GM23248 (cell line): ENCODE measurements around the gene CRYBG2. TPM values are rescaled to one million over a fixed set of nuclear protein-coding genes. Genes with fewer than 3 reads are reported as not detected.
A peak's percentile ranks its signal among the peaks of the same experiment; 100 is the strongest.

ENCODE experiments used
- DNase-seq: peaks from one replicate; pipeline ENCODE4 v3.0.0-alpha.2; 2015
- H2AFZ ChIP-seq: fragments of 200-600 bp; sonication (generic); 2 replicates; pipeline ENCODE4 v1.6.1; 2016; ENCODE audit warnings: antibody characterized with exemption
- H3F3A ChIP-seq: fragments of 200-600 bp; sonication (generic); 2 replicates; pipeline ENCODE4 v1.6.1; 2016; ENCODE audit warnings: mild to moderate bottlenecking, antibody characterized with exemption, mixed run types; ENCODE audit not compliant: insufficient read depth
- H3K27ac ChIP-seq: fragments of 200-600 bp; sonication (generic); 2 replicates; pipeline ENCODE4 v1.5.1; 2016; ENCODE audit warnings: mild to moderate bottlenecking
- H3K27me3 ChIP-seq: fragments of 200-600 bp; sonication (generic); replicated peaks from 2 replicates; pipeline ENCODE4 v1.6.1; 2016; ENCODE audit warnings: mild to moderate bottlenecking; ENCODE audit not compliant: insufficient read depth
- H3K36me3 ChIP-seq: fragments of 200-600 bp; sonication (generic); 2 replicates; pipeline ENCODE4 v1.6.1; 2016; ENCODE audit warnings: low read depth, mild to moderate bottlenecking
- H3K4me1 ChIP-seq: fragments of 200-600 bp; sonication (generic); 2 replicates; pipeline ENCODE4 v1.6.1; 2016; ENCODE audit warnings: mild to moderate bottlenecking; ENCODE audit not compliant: insufficient read depth
- H3K4me2 ChIP-seq: fragments of 200-600 bp; sonication (generic); one replicate; pipeline ENCODE4 v1.6.1; 2016; ENCODE audit warnings: mild to moderate bottlenecking; ENCODE audit not compliant: unreplicated experiment
- H3K4me3 ChIP-seq: fragments of 200-600 bp; sonication (generic); 2 replicates; pipeline ENCODE4 v1.5.1; 2016; ENCODE audit warnings: mild to moderate bottlenecking
- H3K79me2 ChIP-seq: fragments of 200-600 bp; sonication (generic); 2 replicates; pipeline ENCODE4 v1.6.1; 2016; ENCODE audit warnings: mild to moderate bottlenecking; ENCODE audit not compliant: insufficient read depth
- H3K9ac ChIP-seq: fragments of 200-600 bp; sonication (generic); 2 replicates; pipeline ENCODE4 v1.6.1; 2016; ENCODE audit warnings: mild to moderate bottlenecking
- H3K9me2 ChIP-seq: fragments of 200-600 bp; sonication (generic); 2 replicates; pipeline ENCODE4 v1.6.1; 2016; ENCODE audit warnings: mixed run types, mild to moderate bottlenecking, moderate library complexity; ENCODE audit not compliant: insufficient read depth
- H3K9me3 ChIP-seq: fragments of 200-600 bp; sonication (generic); one replicate; pipeline ENCODE4 v1.6.1; 2017; ENCODE audit warnings: low read depth
- H4K20me1 ChIP-seq: fragments of 200-600 bp; sonication (generic); 2 replicates; pipeline ENCODE4 v1.6.0; 2016; ENCODE audit not compliant: insufficient read depth
- EZH2 ChIP-seq: fragments of 200-600 bp; sonication (generic); IDR thresholded peaks from 2 replicates; pipeline ENCODE4 v1.6.1; 2018; ENCODE audit warnings: antibody characterized with exemption, mild to moderate bottlenecking; ENCODE audit not compliant: insufficient read depth, poor library complexity, severe bottlenecking
- EZH2phosphoT487 ChIP-seq: fragments of 200-600 bp; sonication (generic); IDR thresholded peaks from 2 replicates; pipeline ENCODE4 v1.6.1; 2018; ENCODE audit warnings: antibody characterized with exemption, moderate library complexity, mild to moderate bottlenecking, low read depth; ENCODE audit not compliant: insufficient read depth
- WGBS, 2 experiments: methylation state at CpG; one replicate each; pipeline ENCODE4 v1.1.6; 2015 to 2017; ENCODE audit warnings: low lambda C conversion rate in 2 of 2, low coverage in 1 of 2; ENCODE audit errors: missing lambda C conversion rate in 2 of 2; 5-methylcytosine and 5-hydroxymethylcytosine counted together
- in situ Hi-C: fragments of 300-500 bp; cut with MboI; formaldehyde crosslinking; loops from 2 replicates; pipeline ENCODE4 v1.15.0; 2020
- polyA plus RNA-seq: library from polyadenylated mRNA; unstranded; fragments of >200 nt; fragmentation: Nextera tagmentation; extraction: Ambion mirVana; gene quantifications from 2 replicates; pipeline ENCODE4 v1.2.1, GENCODE V29; 2016
- total RNA-seq: library from RNA; depleted of rRNA; stranded (reverse); fragments of >200 nt; shearing (Covaris generic); gene quantifications from 2 replicates; pipeline ENCODE4 v1.2.3, GENCODE V29; 2014

The CRYBG2 gene
- total and polyA plus RNA-seq, 2 experiments from 2014 or later, result not detected

DNA sequence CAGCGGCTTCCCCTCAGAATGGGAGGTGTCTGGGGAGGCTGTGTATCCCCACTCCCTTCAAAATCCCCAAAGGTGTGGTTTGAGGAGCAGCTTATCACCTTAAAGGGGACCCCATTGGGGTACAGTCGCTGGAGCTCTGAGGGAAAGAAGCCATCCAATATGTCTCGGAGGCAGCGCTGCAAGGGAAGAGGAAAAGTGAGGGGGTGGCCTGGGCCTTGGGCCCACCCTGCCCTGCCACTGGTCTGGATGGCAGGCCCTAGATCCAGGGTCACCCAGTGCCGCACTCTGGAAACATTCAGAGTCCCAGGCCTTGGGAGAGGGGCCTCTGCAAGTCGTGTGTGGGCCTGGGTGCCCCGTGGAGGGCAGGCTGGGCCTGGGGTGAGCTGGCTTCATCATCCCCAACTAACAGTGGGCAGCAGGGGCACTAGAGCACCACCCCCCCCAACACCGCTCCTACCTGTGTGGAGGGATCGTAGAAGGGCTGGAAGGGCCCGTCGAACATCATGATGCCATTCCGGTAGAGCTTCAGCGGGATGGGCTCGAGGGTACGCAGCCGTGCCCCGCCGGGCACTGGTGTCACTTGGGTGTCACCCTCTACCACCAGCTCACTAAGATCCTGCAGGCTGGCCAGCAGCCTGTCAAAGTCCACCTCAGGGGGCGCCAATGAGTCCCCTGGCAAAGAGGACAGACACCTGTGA lies 68.4 kb downstream of the CRYBG2 start:
- H3K4me1 ChIP-seq, result peaks cover 38% of the 10 kb centered on the region
- peaks cover 3% of the 10 kb centered on the region; the same call in 1 of the 2 replicates for H4K20me1 ChIP-seq
- peaks cover 57% of the 10 kb centered on the region for H3F3A ChIP-seq
- H3K4me3 ChIP-seq, result no peak overlapping the region
- H3K9ac ChIP-seq, result no peak overlapping the region
- H2AFZ ChIP-seq, result no peak overlapping the region
- WGBS, 2 experiments, result 79 to 83% methylated on average over 18 to 19 of the region's 19 CpGs
- peak overlapping the region; percentile 5 for H3K4me2 ChIP-seq
- peaks cover 28% of the 10 kb centered on the region for H3K79me2 ChIP-seq
- no peaks in the 10 kb centered on the region for H3K9me3 ChIP-seq
- in situ Hi-C loops, result no loop called here
- H3K27ac ChIP-seq, result peak overlapping the region; percentile 39
- H3K27me3 ChIP-seq, result no peaks in the 10 kb centered on the region
- no peak for TF ChIP-seq EZH2
- TF ChIP-seq EZH2phosphoT487, result no peak
- DNase-seq, result peak; percentile 32
- no peaks in the 10 kb centered on the region for H3K9me2 ChIP-seq
- H3K36me3 ChIP-seq, result 0 out of 2 replicates have a peak, but pooled peaks cover 8% of the 10 kb centered on the region

- H3K36me3 ChIP-seq, result 0 out of 2 replicates have a peak, but pooled peaks cover 8% of the 10 kb centered on the region
- TF ChIP-seq EZH2phosphoT487, result no peak
- no peak for TF ChIP-seq EZH2
- in situ Hi-C loops, result no loop called here
- H3K9ac ChIP-seq, result peak overlapping the region; percentile 52
- H4K20me1 ChIP-seq, result peaks cover 3% of the 10 kb centered on the region; the same call in 1 of the 2 replicates
- no peaks in the 10 kb centered on the region for H3K9me3 ChIP-seq
- peaks cover 57% of the 10 kb centered on the region for H3F3A ChIP-seq
- peaks cover 38% of the 10 kb centered on the region for H3K4me1 ChIP-seq
- H3K4me3 ChIP-seq, result peak overlapping the region; percentile 34; the same call in 1 of the 2 replicates
- peak overlapping the region; percentile 95 for H3K27ac ChIP-seq
- peak overlapping the region; percentile 64 for H3K4me2 ChIP-seq
- DNase-seq, result peak; percentile 100
- H3K9me2 ChIP-seq, result no peaks in the 10 kb centered on the region
- peaks cover 34% of the 10 kb centered on the region for H3K79me2 ChIP-seq
- 24 to 25% methylated on average over 22 of the region's 22 CpGs for WGBS, 2 experiments
- H2AFZ ChIP-seq, result no peak overlapping the region
- H3K27me3 ChIP-seq, result no peaks in the 10 kb centered on the region
Observed at GRCh38 chr1:26284597-26285347, 69.2 kb downstream of the CRYBG2 start.

DNA sequence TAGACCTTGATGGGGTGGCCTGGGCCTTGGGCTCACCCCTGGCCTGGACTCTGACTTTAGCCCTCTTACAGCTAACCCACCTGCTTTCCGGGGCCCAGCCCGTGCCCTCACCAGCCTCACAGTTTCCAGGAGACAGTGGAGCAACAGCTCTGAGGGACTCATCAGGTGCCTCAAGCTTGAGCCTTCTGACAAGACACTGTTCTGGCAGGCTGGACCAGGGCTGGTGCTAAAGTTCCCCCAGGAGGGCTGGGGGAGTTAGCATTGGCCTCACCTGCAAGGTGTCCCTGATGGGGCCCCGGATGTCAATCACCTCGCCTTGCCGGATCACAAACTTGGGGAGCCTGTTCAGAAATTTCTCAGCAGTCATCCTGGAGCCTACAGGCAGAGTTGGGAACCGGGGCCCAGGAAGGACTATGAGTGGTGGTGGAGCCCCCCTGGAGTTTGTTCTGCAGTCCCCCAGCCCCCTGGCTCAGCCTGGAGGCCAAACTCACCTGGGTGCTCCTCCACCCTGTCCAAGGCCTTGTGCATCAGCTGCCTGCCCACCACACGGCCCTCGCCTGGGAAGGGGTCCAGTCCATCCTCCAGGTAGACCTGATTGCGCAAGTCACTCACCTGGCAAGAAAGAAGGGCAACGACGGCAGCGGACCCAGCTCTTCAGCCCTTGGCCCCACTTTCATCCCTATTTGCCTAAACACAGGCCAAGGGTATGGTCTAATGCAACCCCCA lies 69.9 kb downstream of the CRYBG2 start:
- peak overlapping the region; percentile 64 for H3K4me2 ChIP-seq
- peaks cover 43% of the 10 kb centered on the region for H3K4me1 ChIP-seq
- peak overlapping the region; percentile 52 for H3K9ac ChIP-seq
- H3K9me3 ChIP-seq, result no peaks in the 10 kb centered on the region
- H3K27ac ChIP-seq, result peak overlapping the region; percentile 95
- H4K20me1 ChIP-seq, result peaks cover 3% of the 10 kb centered on the region; the same call in 1 of the 2 replicates
- in situ Hi-C loops, result no loop called here
- 0 out of 2 replicates have a peak, but pooled peaks cover 8% of the 10 kb centered on the region for H3K36me3 ChIP-seq
- no peak for TF ChIP-seq EZH2
- TF ChIP-seq EZH2phosphoT487, result no peak
- peak overlapping the region; percentile 34; the same call in 1 of the 2 replicates for H3K4me3 ChIP-seq
- peak; percentile 33 for DNase-seq
- H2AFZ ChIP-seq, result no peak overlapping the region
- H3F3A ChIP-seq, result peaks cover 63% of the 10 kb centered on the region
- H3K79me2 ChIP-seq, result peaks cover 34% of the 10 kb centered on the region
- H3K9me2 ChIP-seq, result no peaks in the 10 kb centered on the region
- H3K27me3 ChIP-seq, result no peaks in the 10 kb centered on the region
- WGBS, 2 experiments, result 86 to 90% methylated on average over 12 of the region's 12 CpGs
